Cardiac muscle cell (in vitro differentiated cells and primary cell): ENCODE measurements around the gene SNED1. TPM values are rescaled to one million over a fixed set of nuclear protein-coding genes. Genes with fewer than 3 reads are reported as not detected.

Experiments
- DNase-seq, 2 donors: peaks; one replicate each; pipeline versions ENCODE4 v3.0.0 to v3.0.0-alpha.2; 2010 to 2017; ENCODE audit warnings: low read depth in 1 of 2, low spot score in 1 of 2
- H3K27ac ChIP-seq: fragments of 200-600 bp; sonication (generic); 2 replicates; pipeline ENCODE4 v1.5.1; 2016
- H3K27me3 ChIP-seq: fragments of 200-600 bp; sonication (generic); 2 replicates; pipeline ENCODE4 v1.6.0; 2016; ENCODE audit warnings: control low read depth
- H3K36me3 ChIP-seq: fragments of 200-600 bp; sonication (generic); 2 replicates; pipeline ENCODE4 v1.5.1; 2016; ENCODE audit warnings: control low read depth
- H3K4me1 ChIP-seq: fragments of 200-600 bp; sonication (generic); 2 replicates; pipeline ENCODE4 v1.8.1; 2017; ENCODE audit warnings: low read depth, mild to moderate bottlenecking, mixed run types
- H3K4me3 ChIP-seq: fragments of 200-600 bp; sonication (generic); 2 replicates; pipeline ENCODE4 v1.5.1; 2016; ENCODE audit warnings: mild to moderate bottlenecking
- H3K9me3 ChIP-seq: fragments of 200-600 bp; sonication (generic); 2 replicates; pipeline ENCODE4 v1.5.1; 2017; ENCODE audit warnings: low read depth, mild to moderate bottlenecking, control low read depth
- CTCF ChIP-seq: IDR thresholded peaks from 2 replicates; pipeline ENCODE4 v1.5.1; 2012; ENCODE audit warnings: low read depth, mild to moderate bottlenecking, low read length
- polyA plus RNA-seq: library from polyadenylated mRNA; unstranded; fragments of >200 nt; fragmentation: Nextera tagmentation; extraction: Ambion mirVana; gene quantifications from 2 replicates; pipeline ENCODE4 v1.2.1, GENCODE V29; 2016
- total RNA-seq: library from RNA; depleted of rRNA; stranded (reverse); fragments of >200 nt; gene quantifications from 2 replicates; pipeline ENCODE4 v1.2.3, GENCODE V29; 2016

SNED1 gene
- total and polyA plus RNA-seq, 2 experiments from 2014 or later: 0.09 to 0.76 TPM

GRCh38 chr2:241128266-241128665, 129.8 kb downstream of the SNED1 start:
- H3K4me3 ChIP-seq: no peak overlapping the region
- TF ChIP-seq CTCF: no peak
- DNase-seq: no peak

GRCh38 chr2:241129086-241129871, 130.9 kb downstream of the SNED1 start:
- no peaks in the 10 kb centered on the region for H3K36me3 ChIP-seq
- H3K27me3 ChIP-seq: no peaks in the 10 kb centered on the region
- H3K4me1 ChIP-seq: no peaks in the 10 kb centered on the region
- peak in 1 of 2 donors; percentile 8 for DNase-seq
- TF ChIP-seq CTCF: no peak
- H3K27ac ChIP-seq: no peak overlapping the region
- H3K4me3 ChIP-seq: no peak overlapping the region
- H3K9me3 ChIP-seq: no peaks in the 10 kb centered on the region

More at GRCh38 chr2:241128266-241128665, 129.8 kb downstream of the SNED1 start:
- no peaks in the 10 kb centered on the region for H3K4me1 ChIP-seq
- no peaks in the 10 kb centered on the region for H3K9me3 ChIP-seq
- no peak overlapping the region for H3K27ac ChIP-seq
- no peaks in the 10 kb centered on the region for H3K27me3 ChIP-seq
- H3K36me3 ChIP-seq: no peaks in the 10 kb centered on the region

GRCh38 chr2:241130316-241130715, 131.9 kb downstream of the SNED1 start:
- no peak for TF ChIP-seq CTCF
- Histone ChIP-seq H3K27me3 (no peaks in the 10 kb centered on the region), H3K4me3 (no peak overlapping the region), H3K36me3 (no peaks in the 10 kb centered on the region), H3K4me1 (no peaks in the 10 kb centered on the region), H3K9me3 (no peaks in the 10 kb centered on the region), H3K27ac (no peak overlapping the region)
- no peak for DNase-seq

GRCh38 chr2:241131531-241131930, 133.1 kb downstream of the SNED1 start:
- no peak for DNase-seq
- no peak overlapping the region for H3K4me3 ChIP-seq
- no peak overlapping the region for H3K27ac ChIP-seq
- H3K27me3 ChIP-seq: no peaks in the 10 kb centered on the region
- no peaks in the 10 kb centered on the region for H3K36me3 ChIP-seq
- no peaks in the 10 kb centered on the region for H3K9me3 ChIP-seq
- no peak for TF ChIP-seq CTCF
- no peaks in the 10 kb centered on the region for H3K4me1 ChIP-seq

- Histone ChIP-seq H3K27me3 (no peaks in the 10 kb centered on the region), H3K4me3 (no peak overlapping the region), H3K36me3 (no peaks in the 10 kb centered on the region), H3K9me3 (no peaks in the 10 kb centered on the region), H3K27ac (no peak overlapping the region), H3K4me1 (no peaks in the 10 kb centered on the region)
- DNase-seq: no peak
- no peak for TF ChIP-seq CTCF
Measured at GRCh38 chr2:241132538-241133435, 134.4 kb downstream of the SNED1 start.
